Liver (tissue), 9 donors: ENCODE data around the gene GLP2R. TPM values are rescaled to one million over a fixed set of nuclear protein-coding genes. Genes with fewer than 3 reads are reported as not detected.

Experiments
- DNase-seq: peaks from one replicate; pipeline ENCODE4 v3.0.0-alpha.2; 2017; ENCODE audit warnings: low spot score
- H3K27ac ChIP-seq, 2 donors: one replicate each; pipeline ENCODE4 v1.7.0; 2013; ENCODE audit warnings: inconsistent platforms in 2 of 2, low read length in 2 of 2, control low read depth in 1 of 2, low read depth in 1 of 2, mild to moderate bottlenecking in 1 of 2
- H3K27me3 ChIP-seq, 4 donors: one replicate each; pipeline versions ENCODE4 v1.6.1 to v1.7.0; 2013; ENCODE audit warnings: low read length in 3 of 4, inconsistent platforms in 1 of 4, mild to moderate bottlenecking in 1 of 4, moderate library complexity in 1 of 4; ENCODE audit not compliant: control insufficient read depth in 4 of 4, insufficient read depth in 4 of 4
- H3K36me3 ChIP-seq, 4 donors: one replicate each; pipeline versions ENCODE4 v1.6.1 to v1.7.0; 2013; ENCODE audit warnings: low read length in 3 of 4, mild to moderate bottlenecking in 3 of 4, low read depth in 1 of 4, moderate library complexity in 1 of 4; ENCODE audit not compliant: control insufficient read depth in 4 of 4, insufficient read depth in 3 of 4
- H3K4me1 ChIP-seq, 4 donors: one replicate each; pipeline versions ENCODE4 v1.6.1 to v1.7.0; 2013; ENCODE audit warnings: low read length in 3 of 4, mild to moderate bottlenecking in 3 of 4, moderate library complexity in 1 of 4; ENCODE audit not compliant: control insufficient read depth in 4 of 4, insufficient read depth in 4 of 4
- H3K4me3 ChIP-seq, 3 donors: one replicate each; pipeline versions ENCODE4 v1.6.1 to v1.7.0; 2013; ENCODE audit warnings: low read length in 3 of 3, control low read depth in 1 of 3, low read depth in 1 of 3, mild to moderate bottlenecking in 1 of 3
- H3K9ac ChIP-seq, 2 donors: one replicate each; pipeline ENCODE4 v1.7.0; 2013; ENCODE audit warnings: low read length in 2 of 2, mild to moderate bottlenecking in 2 of 2, moderate library complexity in 2 of 2, control low read depth in 1 of 2, low read depth in 1 of 2
- H3K9me3 ChIP-seq, 4 donors: one replicate each; pipeline versions ENCODE4 v1.6.1 to v1.7.0; 2013; ENCODE audit warnings: low read length in 3 of 4; ENCODE audit not compliant: control insufficient read depth in 4 of 4
- EGR1 ChIP-seq, 2 donors: IDR thresholded peaks; 2 replicates each; pipeline ENCODE4 v1.6.1; 2016 to 2018; ENCODE audit warnings: antibody characterized with exemption in 2 of 2, low read depth in 2 of 2
- FOXA1 ChIP-seq: IDR thresholded peaks from 2 replicates; pipeline ENCODE4 v1.6.1; 2016; ENCODE audit warnings: antibody characterized with exemption
- FOXA2 ChIP-seq: IDR thresholded peaks from 2 replicates; pipeline ENCODE4 v1.6.1; 2016; ENCODE audit warnings: antibody characterized with exemption
- GABPA ChIP-seq, 2 donors: IDR thresholded peaks in 1 of 2; conservative IDR thresholded peaks in 1 of 2; 2 replicates each; pipeline ENCODE4 v1.6.1; 2016; ENCODE audit warnings: antibody characterized with exemption in 2 of 2, mild to moderate bottlenecking in 1 of 2, moderate library complexity in 1 of 2
- HNF4A ChIP-seq, 2 donors: conservative IDR thresholded peaks; 2 replicates each; pipeline ENCODE4 v1.6.1; 2016; ENCODE audit warnings: antibody characterized with exemption in 2 of 2, mild to moderate bottlenecking in 2 of 2
- HNF4G ChIP-seq: IDR thresholded peaks from 2 replicates; pipeline ENCODE4 v1.6.1; 2016; ENCODE audit warnings: antibody characterized with exemption
- JUND ChIP-seq, 2 donors: IDR thresholded peaks; 2 replicates each; pipeline ENCODE4 v1.6.1; 2016; ENCODE audit warnings: antibody characterized with exemption in 2 of 2
- NR2F2 ChIP-seq: IDR thresholded peaks from 2 replicates; pipeline ENCODE4 v1.6.1; 2016; ENCODE audit warnings: antibody characterized with exemption
- RAD21 ChIP-seq, 2 donors: IDR thresholded peaks; 2 replicates each; pipeline ENCODE4 v1.6.1; 2016; ENCODE audit warnings: antibody characterized with exemption in 2 of 2, mild to moderate bottlenecking in 2 of 2
- RXRA ChIP-seq, 2 donors: IDR thresholded peaks; 2 replicates each; pipeline ENCODE4 v1.6.1; 2017 to 2018; ENCODE audit warnings: antibody characterized with exemption in 2 of 2, mild to moderate bottlenecking in 1 of 2
- TAF1 ChIP-seq: conservative IDR thresholded peaks from 2 replicates; pipeline ENCODE4 v1.6.1; 2016; ENCODE audit warnings: antibody characterized with exemption, mild to moderate bottlenecking
- YY1 ChIP-seq: IDR thresholded peaks from 2 replicates; pipeline ENCODE4 v1.6.1; 2016; ENCODE audit warnings: antibody characterized with exemption, mild to moderate bottlenecking
- WGBS: extraction: QIAGEN DNeasy Blood & Tissue Kit; methylation state at CpG from one replicate; pipeline ENCODE4 v1.1.7; 2013; 5-methylcytosine and 5-hydroxymethylcytosine counted together
- polyA plus RNA-seq, 2 donors: library from polyadenylated mRNA; stranded (reverse) in 1 of 2; unstranded in 1 of 2; fragments of 200-250 nt in 1 of 2; fragments of >200 nt in 1 of 2; fragmentation: Nextera tagmentation in 1 of 2; extraction: Ambion mirVana in 1 of 2; gene quantifications; one replicate each; pipeline versions ENCODE4 v1.2.1 to v1.2.3, GENCODE V29; 2013 to 2015
- total RNA-seq, 2 donors: library from RNA; depleted of rRNA; stranded (reverse); fragments of >200 nt; gene quantifications; one replicate each; pipeline ENCODE4 v1.2.3, GENCODE V29; 2014
- TF ChIP-seq, protein P1 (sequence below): IDR thresholded peaks from 2 replicates; pipeline ENCODE4 v1.6.1; 2016; ENCODE audit warnings: antibody characterized with exemption
- TF ChIP-seq, protein P2 (sequence below): IDR thresholded peaks from 2 replicates; pipeline ENCODE4 v1.6.1; 2016; ENCODE audit warnings: antibody characterized with exemption
- TF ChIP-seq, protein P3 (sequence below): fragments of 150-350 bp; IDR thresholded peaks from 2 replicates; pipeline ENCODE4 v1.5.1; 2017; ENCODE audit warnings: improper control_type of control experiment, low read depth, low read length; ENCODE audit not compliant: missing input control
- TF ChIP-seq, protein P4 (sequence below): IDR thresholded peaks from 2 replicates; pipeline ENCODE4 v1.6.1; 2016; ENCODE audit warnings: antibody characterized with exemption, mild to moderate bottlenecking
- donor health status: healthy.
- donor health status: healthy.
- donor health status: healthy.
- donor health status: healthy.
- donor health status: healthy.

Gene GLP2R, protein sequence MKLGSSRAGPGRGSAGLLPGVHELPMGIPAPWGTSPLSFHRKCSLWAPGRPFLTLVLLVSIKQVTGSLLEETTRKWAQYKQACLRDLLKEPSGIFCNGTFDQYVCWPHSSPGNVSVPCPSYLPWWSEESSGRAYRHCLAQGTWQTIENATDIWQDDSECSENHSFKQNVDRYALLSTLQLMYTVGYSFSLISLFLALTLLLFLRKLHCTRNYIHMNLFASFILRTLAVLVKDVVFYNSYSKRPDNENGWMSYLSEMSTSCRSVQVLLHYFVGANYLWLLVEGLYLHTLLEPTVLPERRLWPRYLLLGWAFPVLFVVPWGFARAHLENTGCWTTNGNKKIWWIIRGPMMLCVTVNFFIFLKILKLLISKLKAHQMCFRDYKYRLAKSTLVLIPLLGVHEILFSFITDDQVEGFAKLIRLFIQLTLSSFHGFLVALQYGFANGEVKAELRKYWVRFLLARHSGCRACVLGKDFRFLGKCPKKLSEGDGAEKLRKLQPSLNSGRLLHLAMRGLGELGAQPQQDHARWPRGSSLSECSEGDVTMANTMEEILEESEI
- total RNA-seq (1 to 10 TPM in 1 of 2 donors, under 1 TPM in 1; 0.67 to 1.4 TPM), polyA plus RNA-seq (under 1 TPM; 0.39 to 0.49 TPM)

DNA sequence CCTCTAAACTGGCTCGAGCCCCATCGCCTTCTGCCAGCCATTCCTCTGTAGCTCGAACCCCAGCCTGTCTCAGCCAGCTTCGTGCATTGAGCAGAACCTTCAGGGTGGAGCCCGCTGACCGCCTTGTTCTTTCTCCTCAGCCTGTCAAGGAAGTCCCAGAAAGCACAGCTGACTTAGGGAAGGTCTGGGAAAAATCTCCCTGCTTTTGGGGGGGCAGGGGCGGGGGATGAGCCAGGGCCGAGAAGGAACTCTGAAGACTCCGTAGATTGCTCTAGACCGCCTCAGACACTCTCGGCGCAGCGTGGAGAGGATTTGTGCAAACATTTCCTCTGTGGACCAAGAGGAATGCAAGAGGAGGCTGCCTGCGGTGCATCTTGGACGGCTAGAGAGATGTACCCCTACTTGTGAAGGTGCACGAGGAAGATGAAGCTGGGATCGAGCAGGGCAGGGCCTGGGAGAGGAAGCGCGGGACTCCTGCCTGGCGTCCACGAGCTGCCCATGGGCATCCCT is at the start of gene GLP2R:
GLP2R (plus strand) TSS at position 284 of the 510 bp plus-strand sequence; CDS start at position 424, 140 bp downstream.
- Histone ChIP-seq H3K4me1 (no peaks in the 10 kb centered on the region), H3K27ac (no peak within 1 kb of the TSS), H3K4me3 (no peak within 1 kb of the TSS), H3K36me3 (no peaks in the 10 kb centered on the region), H3K9ac (no peak within 1 kb of the TSS), H3K9me3 (no peaks in the 10 kb centered on the region), H3K27me3 (no peaks in the 10 kb centered on the region)
- no peak for DNase-seq
- WGBS, result 59% methylated on average over 21 of the region's 21 CpGs
- TF ChIP-seq FOXA1 (no peak), YY1 (no peak), RAD21 (IDR thresholded peaks at IDR 0.05) (no peak), JUND (IDR thresholded peaks at IDR 0.05) (no peak), HNF4G (no peak), RXRA (IDR thresholded peaks at IDR 0.05) (no peak), GABPA (IDR thresholded peaks at IDR 0.05 in 1 of 2, conservative IDR thresholded peaks at IDR 0.05 in 1 of 2) (no peak), HNF4A (conservative IDR thresholded peaks at IDR 0.05) (no peak)
- TF ChIP-seq, protein P1, sequence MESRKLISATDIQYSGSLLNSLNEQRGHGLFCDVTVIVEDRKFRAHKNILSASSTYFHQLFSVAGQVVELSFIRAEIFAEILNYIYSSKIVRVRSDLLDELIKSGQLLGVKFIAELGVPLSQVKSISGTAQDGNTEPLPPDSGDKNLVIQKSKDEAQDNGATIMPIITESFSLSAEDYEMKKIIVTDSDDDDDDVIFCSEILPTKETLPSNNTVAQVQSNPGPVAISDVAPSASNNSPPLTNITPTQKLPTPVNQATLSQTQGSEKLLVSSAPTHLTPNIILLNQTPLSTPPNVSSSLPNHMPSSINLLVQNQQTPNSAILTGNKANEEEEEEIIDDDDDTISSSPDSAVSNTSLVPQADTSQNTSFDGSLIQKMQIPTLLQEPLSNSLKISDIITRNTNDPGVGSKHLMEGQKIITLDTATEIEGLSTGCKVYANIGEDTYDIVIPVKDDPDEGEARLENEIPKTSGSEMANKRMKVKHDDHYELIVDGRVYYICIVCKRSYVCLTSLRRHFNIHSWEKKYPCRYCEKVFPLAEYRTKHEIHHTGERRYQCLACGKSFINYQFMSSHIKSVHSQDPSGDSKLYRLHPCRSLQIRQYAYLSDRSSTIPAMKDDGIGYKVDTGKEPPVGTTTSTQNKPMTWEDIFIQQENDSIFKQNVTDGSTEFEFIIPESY, result no peak

DNA sequence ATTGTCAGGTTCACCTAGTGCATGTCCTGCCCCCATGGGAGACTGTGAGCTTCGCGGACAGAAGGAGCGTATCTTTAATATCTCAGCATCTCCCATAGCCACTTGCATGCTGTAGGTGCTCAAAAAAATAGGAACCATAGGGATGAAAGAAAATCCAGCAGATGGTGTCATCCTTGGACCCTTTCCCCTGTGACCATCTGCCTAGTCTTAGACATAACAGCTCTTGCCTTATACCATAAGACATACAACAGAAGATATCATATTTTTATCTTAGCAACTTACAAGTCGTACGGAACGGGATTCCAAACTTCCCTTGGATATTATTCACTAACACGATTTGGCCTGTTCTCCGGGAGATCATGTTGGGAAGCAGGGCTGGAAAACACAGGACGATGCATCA is 48.8 kb upstream of the GLP2R start:
- Histone ChIP-seq H3K4me1 (no peaks in the 10 kb centered on the region), H3K4me3 (no peak overlapping the region), H3K36me3 (no peaks in the 10 kb centered on the region), H3K9me3 (no peaks in the 10 kb centered on the region), H3K27me3 (peaks cover 0 to 6% (median 0%) of the 10 kb centered on the region in 4 donors), H3K27ac (no peak overlapping the region), H3K9ac (no peak overlapping the region)
- no peak for DNase-seq
- 87% methylated on average over 9 of the region's 9 CpGs for WGBS
- no peak for TF ChIP-seq JUND (IDR thresholded peaks at IDR 0.05)
- TF ChIP-seq, protein P2, sequence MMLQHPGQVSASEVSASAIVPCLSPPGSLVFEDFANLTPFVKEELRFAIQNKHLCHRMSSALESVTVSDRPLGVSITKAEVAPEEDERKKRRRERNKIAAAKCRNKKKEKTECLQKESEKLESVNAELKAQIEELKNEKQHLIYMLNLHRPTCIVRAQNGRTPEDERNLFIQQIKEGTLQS, result no peak
- TF ChIP-seq NR2F2, result no peak
- no peak for TF ChIP-seq GABPA (IDR thresholded peaks at IDR 0.05 in 1 of 2, conservative IDR thresholded peaks at IDR 0.05 in 1 of 2)
- TF ChIP-seq, protein P3, sequence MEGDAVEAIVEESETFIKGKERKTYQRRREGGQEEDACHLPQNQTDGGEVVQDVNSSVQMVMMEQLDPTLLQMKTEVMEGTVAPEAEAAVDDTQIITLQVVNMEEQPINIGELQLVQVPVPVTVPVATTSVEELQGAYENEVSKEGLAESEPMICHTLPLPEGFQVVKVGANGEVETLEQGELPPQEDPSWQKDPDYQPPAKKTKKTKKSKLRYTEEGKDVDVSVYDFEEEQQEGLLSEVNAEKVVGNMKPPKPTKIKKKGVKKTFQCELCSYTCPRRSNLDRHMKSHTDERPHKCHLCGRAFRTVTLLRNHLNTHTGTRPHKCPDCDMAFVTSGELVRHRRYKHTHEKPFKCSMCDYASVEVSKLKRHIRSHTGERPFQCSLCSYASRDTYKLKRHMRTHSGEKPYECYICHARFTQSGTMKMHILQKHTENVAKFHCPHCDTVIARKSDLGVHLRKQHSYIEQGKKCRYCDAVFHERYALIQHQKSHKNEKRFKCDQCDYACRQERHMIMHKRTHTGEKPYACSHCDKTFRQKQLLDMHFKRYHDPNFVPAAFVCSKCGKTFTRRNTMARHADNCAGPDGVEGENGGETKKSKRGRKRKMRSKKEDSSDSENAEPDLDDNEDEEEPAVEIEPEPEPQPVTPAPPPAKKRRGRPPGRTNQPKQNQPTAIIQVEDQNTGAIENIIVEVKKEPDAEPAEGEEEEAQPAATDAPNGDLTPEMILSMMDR, result no peak

DNA sequence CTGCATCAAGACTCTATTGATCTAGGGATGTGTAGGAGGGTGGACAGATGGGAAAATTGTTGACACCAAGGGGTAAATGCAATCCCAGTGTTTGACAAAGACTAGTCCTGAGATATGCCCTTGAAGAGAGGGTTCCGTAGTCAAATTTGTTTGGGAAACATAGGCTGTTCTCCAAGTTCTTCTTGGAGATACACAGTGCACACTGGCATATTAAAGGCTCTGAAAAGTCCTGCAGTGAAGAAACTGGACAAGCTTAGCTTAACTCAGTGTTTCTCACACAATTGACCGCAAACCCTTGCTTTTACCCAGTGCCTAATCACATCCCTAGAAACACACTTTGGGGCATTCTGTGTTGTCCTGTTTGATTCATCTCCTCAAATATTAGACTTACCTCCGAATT is 45.2 kb upstream of the GLP2R start:
- Histone ChIP-seq H3K36me3 (no peaks in the 10 kb centered on the region), H3K4me1 (no peaks in the 10 kb centered on the region), H3K27me3 (peaks cover 0 to 6% (median 0%) of the 10 kb centered on the region in 4 donors), H3K4me3 (no peak overlapping the region), H3K9ac (no peak overlapping the region), H3K9me3 (no peaks in the 10 kb centered on the region), H3K27ac (no peak overlapping the region)
- 76% methylated on average over 3 of the region's 3 CpGs for WGBS
- no peak for DNase-seq
- TF ChIP-seq EGR1 (IDR thresholded peaks at IDR 0.05; ENCODE audit: low read depth in 2 of 2) (no peak), HNF4A (conservative IDR thresholded peaks at IDR 0.05) (no peak), JUND (IDR thresholded peaks at IDR 0.05) (no peak), FOXA2 (no peak), TAF1 (no peak)
- TF ChIP-seq, protein P1, result no peak
- TF ChIP-seq, protein P4, sequence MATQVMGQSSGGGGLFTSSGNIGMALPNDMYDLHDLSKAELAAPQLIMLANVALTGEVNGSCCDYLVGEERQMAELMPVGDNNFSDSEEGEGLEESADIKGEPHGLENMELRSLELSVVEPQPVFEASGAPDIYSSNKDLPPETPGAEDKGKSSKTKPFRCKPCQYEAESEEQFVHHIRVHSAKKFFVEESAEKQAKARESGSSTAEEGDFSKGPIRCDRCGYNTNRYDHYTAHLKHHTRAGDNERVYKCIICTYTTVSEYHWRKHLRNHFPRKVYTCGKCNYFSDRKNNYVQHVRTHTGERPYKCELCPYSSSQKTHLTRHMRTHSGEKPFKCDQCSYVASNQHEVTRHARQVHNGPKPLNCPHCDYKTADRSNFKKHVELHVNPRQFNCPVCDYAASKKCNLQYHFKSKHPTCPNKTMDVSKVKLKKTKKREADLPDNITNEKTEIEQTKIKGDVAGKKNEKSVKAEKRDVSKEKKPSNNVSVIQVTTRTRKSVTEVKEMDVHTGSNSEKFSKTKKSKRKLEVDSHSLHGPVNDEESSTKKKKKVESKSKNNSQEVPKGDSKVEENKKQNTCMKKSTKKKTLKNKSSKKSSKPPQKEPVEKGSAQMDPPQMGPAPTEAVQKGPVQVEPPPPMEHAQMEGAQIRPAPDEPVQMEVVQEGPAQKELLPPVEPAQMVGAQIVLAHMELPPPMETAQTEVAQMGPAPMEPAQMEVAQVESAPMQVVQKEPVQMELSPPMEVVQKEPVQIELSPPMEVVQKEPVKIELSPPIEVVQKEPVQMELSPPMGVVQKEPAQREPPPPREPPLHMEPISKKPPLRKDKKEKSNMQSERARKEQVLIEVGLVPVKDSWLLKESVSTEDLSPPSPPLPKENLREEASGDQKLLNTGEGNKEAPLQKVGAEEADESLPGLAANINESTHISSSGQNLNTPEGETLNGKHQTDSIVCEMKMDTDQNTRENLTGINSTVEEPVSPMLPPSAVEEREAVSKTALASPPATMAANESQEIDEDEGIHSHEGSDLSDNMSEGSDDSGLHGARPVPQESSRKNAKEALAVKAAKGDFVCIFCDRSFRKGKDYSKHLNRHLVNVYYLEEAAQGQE, result no peak
